Posterior cingulate gyrus (tissue), 11 donors: ENCODE results near the gene HSBP1.

ENCODE experiments used
- DNase-seq, 10 donors: peaks; one replicate each; pipeline versions ENCODE4 v3.0.0 to v3.0.0-alpha.2; 2020 to 2021; ENCODE audit warnings: mixed read lengths in 3 of 10
- intact Hi-C: fragments of 100-400 bp; cut with DNase I; formaldehyde crosslinking; loops from one replicate; pipeline ENCODE4 v1.15.1; 2023

Gene HSBP1

DNA sequence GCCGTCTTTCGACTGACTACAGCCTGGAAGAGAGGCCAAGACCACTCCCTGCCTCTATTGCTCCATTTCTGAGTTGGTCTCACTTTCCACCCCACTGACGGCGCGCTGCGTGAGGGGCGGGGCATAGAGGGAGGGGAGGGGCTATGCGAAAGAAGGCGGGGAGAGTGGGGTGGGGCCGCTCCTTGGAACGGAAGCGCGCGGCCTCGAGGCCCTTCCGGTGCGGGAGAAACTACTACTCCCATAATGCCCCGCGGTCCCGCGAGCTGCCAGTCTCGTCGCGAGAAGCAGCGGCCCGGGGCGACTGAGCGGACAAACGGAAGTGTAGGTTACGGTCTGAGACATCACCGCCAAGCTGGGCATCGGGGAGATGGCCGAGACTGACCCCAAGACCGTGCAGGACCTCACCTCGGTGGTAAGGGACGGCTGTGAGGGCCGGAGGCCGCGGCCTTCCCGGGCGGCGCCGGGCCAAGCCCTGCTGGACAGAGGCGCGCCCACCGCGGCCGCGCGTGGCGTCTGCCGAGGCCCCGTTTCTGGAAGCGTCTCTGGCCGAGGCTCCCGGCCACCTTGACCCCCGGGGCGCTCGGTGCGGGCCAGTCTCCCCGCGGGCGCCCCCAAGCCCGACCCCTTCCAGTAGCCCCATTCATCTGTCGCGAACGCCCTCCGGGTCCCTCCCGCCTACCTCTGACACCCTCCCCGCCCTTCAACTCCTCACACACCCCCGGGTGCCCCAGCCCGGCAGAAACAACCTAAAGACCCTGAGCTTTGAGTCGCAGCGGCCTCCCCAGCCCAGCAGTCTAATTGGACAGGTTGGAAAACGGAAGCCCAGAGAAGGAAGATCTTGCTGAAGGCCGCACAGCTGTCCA is at the start of gene HSBP1:
Gene HSBP1 (plus strand): TSS at position 269 of the 863 bp plus-strand sequence. CDS start 99 bp downstream, at position 368.
- intact Hi-C loops: loop anchor here (5.0 kb wide), 2 partner anchors 66 to 89 kb away; partner anchors contain the start of gene MLYCD
- peak; percentile 86 to 98 (median 92) for DNase-seq

DNA sequence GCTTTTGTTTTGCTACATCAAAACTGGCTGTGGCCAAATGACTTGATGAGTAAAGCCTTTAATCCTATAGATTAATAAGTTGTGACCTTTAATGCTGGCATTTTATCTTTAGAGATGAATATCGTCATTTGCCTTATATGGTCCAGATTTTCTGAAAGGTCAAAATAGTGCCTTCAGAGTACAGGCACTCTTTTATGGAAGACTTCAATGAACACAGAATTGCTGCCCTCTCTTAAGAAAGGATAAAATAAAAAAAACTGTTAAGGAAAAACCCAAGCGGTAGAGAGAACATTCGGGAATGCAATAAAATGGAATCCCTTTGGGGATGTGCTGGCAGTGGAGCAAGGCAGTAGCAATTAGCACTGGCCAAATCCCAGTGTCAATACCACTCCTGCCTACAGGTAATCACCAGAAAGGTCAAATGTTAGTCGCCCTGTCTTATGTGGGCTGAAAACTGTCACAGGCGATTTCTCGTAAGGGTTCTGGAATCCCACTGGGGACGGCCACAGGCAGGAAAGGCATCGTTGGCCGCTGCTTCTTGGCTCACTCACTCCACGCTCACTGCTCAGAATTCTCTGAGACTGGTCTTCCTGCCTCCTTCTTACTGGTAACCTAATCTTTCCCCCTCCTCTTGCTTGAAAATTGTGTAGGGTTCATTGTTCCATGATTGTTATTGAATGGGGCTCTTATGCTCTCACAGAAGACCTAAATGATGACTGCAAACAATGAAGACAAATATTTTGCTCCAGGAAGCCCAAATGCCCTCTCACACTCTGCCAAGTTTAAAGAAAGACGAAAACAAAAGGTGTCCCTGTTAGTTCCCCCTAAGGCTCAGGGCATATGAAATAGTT is 45.4 kb upstream of the HSBP1 start:
- intact Hi-C loops: no loop called here
- peak in 2 of 10 donors; percentile 23 to 57 for DNase-seq

DNA sequence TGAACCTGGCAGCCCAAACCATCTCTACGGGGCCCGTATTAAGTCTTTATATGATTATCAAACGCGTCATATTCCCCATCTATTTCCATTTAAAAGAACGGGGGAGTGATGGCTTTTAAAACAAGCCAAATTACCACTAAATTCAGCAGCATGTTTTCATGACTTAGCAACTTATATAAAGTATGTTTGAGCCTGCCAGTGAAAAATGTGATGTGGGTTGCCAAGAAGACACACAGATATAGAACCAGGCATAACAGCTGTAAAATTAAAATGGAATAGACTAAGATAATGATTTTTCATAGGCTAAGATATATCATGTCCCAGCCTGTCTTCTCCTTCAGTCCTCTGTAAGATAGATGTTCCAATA is 44.8 kb upstream of the HSBP1 start:
- intact Hi-C loops: no loop called here
- no peak for DNase-seq

DNA sequence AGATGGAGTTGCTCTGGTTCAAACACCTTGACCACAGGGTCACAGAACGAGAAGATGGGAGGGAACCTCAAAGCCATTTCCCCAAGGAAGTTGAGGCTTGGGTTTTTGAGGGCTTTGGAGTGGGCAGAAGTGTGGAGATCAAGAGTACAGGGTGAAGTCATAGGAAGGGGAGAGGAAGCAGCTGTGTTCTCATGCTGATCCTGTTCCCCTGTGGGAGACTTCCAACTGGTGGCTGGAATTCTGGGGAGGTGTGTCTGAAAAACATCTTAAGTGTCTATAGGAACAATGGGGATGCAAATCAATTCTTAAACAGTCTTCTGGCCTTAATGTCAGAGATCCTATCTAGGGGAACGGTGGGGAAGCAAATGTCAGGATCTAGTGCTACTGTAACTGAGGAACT is 38.8 kb upstream of the HSBP1 start:
- intact Hi-C loops: no loop called here
- DNase-seq: peak in 1 of 10 donors; percentile 18

DNA sequence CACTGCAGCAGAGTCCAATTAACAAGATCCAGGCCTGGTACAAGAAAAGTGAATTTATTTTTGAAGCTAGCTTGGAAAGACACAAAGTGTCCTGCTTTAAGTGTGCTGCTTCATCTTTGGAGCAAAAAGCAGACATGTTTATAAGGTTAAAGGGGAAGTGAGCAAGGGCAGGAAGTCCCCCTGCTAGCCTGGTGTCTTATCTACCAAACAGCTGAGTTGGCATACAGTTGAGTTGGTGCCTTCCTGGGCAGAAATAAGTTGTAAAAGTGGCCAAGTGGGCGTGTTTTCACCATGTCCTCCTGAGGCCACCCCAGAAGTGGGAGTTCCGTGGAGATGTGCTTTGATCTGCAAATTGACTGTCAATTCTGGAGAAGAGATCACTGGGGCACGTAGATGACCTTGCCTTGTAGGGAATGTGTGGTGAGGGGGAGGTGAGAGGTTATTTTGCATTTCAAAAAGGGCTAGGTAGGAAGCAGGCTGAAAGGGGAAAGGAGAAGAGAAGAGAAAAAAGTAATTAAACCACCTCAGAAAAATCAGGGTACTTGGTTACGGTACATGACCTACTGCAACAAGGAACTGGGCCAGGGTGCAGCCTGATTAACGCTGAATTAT is 38.3 kb upstream of the HSBP1 start:
- intact Hi-C loops: no loop called here
- DNase-seq: peak in 1 of 10 donors; percentile 21

DNA sequence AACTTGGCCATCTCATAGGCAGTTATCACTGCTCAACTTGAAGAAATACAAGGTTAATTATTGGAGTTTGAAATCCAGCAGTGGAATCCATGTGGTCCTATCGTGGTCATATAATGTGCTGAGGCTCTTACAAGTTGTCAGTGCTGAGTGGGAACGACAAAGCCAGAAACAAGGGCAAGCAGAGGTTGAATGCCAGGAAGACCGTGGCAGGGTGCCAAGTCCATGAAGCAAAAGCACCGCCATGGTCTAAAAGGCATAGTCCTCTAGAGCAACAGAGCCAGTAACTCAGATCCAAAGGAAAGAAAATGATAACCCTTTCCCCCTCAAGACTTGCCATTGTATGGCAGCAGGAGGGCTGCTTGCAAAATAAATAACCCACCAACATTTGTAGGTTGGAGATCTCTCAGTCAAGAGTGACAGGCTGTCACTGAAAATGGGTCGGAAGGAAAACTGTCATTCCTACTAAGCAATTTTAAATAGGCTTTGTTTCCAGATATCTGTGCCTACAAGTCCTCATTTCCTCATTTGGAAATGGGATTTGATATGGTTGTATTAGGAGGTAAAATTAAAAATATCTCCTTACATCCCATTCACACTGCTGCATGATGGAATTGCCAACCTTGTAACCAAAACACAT is 36.4 kb upstream of the HSBP1 start:
- DNase-seq: peak in 9 of 10 donors; percentile 28 to 92 (median 64)
- intact Hi-C loops: no loop called here

DNA sequence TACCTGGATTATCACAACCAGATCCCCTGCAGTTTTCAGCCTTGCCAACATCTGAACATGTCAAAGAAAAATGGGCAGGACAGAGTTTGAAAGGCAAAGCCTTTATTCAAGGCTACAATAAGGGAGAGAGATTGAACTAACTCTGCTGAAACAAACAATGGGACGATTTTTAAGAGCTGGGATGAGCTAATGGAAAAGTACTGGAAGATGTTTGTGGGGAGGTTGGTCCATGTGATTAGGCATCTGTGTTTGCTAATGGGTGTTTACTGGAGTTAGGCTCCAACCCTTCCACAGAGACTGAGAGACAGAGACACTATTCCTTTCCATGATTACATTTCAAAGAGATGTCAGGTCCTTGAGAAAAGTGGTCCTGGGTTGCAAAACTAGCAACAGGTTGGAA is 35.0 kb upstream of the HSBP1 start:
- intact Hi-C loops: no loop called here
- DNase-seq: no peak

DNA sequence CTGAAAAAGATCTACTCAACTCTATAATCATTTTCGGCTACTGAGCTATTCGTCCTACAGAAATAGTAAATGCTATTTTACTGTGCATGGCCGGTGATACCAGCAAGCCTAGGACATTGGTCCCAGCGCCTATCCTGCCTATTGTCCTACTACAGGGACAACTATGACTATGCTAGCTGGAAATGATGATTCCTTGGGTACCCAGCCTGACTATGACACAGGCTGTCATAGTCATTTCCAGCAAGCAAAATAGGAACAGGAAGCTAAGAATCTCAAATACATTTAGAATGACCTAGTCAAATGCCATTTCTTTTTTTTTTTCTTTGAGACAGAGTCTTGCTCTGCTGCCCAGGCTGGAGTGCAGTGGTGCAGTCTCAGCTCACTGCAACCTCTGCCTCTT is 33.7 kb upstream of the HSBP1 start:
- no peak for DNase-seq
- intact Hi-C loops: no loop called here

DNA sequence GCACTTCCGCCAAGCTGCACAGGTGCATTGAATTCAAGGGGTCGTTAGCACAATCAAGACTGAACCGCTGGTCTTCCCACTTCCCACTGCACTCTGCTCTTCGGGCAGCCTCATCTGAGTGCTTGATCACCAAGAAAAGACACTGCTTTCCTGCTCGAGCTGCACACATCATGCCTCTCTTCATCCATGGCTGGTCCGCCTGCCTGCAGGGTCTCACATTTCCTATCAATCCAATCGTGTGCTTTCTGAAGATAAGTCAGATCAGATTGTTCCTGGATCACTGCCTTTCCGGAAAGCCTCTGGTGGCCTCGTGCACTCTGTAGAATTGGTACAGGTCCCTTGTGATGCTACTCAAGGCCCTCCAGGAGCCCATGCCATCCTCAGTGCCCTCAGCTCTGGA is 30.8 kb upstream of the HSBP1 start:
- intact Hi-C loops: no loop called here
- DNase-seq: no peak

DNA sequence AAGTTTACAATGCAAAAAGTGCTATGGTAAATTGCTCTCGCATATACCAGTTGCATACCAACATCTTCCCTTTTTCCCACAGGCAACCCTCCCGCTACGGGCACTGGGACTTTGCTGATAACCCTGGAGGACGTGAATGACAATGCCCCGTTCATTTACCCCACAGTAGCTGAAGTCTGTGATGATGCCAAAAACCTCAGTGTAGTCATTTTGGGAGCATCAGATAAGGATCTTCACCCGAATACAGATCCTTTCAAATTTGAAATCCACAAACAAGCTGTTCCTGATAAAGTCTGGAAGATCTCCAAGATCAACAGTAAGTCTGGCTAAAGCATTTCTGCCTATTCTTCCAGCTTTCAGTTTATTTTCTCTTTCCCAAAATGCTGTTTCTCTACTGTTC is 27.9 kb upstream of the HSBP1 start:
- DNase-seq: peak in 1 of 10 donors; percentile 19
- intact Hi-C loops: no loop called here

DNA sequence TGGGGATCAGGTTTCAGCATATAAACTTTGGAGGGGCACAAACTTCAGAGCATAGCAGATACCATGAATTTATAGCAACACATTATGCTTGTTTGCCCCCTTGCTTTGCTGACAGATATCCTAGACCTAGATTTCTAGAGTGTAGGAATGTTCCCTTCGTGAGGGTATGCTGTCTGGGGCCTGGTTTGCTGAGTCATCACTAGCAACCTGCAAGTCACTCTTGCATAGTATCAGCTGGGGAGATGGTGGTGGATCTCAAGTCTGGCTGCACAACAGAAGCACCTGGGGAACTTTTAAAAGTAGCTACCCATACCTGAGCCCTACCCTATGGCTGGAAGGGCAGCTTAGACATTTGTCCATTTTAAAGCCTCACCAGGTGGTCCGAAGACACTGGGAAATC is 22.3 kb upstream of the HSBP1 start:
- no peak for DNase-seq
- intact Hi-C loops: no loop called here

DNA sequence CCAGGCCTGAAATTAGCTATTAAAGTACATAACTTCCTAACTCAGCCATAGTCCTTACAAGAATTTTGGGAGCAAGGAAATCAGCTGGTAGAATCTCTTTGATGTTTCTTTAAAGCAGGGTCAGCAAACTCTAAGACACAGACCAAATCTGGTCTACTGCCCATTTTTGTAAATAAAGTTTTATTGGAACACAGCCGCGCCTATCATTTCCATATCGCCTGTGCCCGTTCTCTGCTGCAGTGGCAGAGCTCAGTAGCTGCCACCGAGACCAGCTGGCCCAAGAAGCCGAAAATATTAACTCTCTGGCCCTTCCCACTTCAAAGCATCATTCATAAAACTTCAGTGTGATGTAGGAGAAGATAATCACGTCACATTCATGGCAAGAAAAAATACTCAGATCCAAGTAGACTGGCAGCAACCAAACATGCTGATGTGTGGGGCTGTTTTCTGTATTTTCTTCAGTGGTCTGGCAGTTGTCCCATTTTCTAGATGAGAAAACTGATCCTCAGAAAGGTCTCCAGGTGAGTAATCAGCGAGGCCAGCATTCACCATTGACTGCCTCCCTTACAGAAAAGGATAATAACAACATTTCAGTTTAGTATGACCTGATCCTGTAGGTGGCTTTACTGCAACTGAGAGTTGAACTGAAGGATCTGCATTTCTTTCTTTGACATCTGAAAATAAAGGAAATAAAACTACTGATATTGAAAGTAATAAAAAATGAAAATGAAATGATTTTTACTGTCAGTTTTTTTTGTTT is 18.0 kb upstream of the HSBP1 start:
- intact Hi-C loops: no loop called here

DNA sequence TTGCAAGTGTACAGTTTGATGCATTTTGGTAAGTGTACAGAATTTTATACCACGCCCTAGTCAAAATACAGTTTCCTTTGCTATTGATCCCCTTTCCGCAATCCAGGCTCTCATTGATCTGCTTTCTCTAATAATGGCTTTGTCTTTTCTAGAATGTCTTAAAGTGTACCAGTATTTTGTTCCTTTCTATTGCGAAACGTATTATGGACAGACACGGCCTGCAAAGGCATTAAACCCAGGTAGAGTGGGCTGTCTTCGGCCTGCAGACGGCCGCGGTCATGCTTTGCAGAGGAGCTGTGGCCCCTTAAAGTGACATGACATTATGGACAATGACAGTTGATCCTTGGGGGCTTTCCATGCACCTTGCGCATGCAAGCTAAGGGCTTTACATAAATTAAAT is 15.9 kb upstream of the HSBP1 start:
- intact Hi-C loops: no loop called here
- DNase-seq: no peak

More for the DNA sequence above, 18.0 kb upstream of the HSBP1 start:
- DNase-seq: no peak

DNA sequence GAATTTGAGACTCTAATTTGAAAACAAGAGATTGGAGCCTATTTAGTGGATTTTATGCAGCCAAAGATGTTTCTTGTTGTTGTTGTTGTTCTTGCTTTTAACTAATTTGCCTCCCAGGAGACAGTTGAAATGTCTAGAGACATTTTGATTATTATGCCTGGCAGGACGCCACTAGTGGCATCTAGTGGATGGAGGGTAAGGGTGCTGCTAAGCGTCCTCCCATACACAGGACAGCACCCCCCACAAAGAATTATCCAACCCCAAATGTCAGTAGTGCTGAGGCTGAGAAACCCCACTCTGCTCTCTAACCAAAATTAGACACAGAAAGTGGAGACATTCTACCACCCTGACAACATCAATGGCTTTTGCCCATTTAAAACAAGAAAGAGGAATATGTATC is 15.4 kb upstream of the HSBP1 start:
- intact Hi-C loops: no loop called here
- no peak for DNase-seq

DNA sequence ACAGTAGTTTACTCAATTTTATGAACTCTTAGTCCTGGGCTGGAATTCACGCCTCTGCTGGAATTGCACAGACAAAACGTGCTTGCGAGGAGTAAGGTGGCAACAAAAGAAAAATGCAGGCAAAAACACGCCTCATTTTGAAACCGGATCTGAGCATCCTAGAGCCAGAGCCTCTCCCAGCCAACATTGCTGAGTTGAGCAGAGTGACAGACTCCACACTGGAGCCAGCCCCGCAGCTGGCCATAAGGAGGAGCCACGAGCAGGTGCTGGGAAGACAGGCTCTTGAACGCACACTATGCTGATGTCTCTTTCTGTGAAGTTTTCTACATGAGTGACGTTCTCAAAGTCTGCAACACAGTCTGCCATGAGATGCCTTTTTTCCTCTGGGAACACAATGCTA is 14.6 kb upstream of the HSBP1 start:
- intact Hi-C loops: no loop called here
- no peak for DNase-seq

DNA sequence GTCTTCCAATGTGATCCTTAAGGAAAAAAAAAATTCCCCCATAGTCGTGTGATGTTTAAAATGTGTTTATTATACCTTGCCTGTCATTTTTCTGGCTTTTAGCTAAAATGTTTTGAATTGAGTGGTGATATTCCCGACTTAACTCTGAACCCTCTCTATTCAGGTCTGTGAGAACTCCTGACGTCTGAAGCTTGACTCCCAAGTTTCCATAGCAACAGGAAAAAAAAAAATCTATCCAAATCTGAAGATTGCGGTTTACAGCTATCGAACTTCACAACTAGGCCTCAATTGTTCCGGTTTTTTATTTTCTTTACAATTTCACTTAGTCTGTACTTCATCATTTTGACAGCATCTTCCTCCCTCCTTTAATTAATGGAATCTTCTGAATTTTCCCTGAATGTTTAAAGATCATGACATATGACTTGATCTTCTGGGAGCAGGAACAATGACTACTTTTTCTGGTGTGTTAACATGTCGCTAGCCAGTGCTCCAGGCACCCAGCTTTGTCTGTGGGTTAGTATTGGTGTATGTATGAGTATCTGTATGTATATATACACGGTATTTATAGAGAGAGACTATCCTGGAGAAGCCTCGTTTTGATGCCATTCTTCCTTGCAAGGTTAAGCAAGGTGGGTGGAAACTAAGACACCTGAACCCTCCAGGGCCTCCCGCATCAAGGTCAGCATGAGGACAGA is 12.8 kb upstream of the HSBP1 start:
- intact Hi-C loops: no loop called here

DNA sequence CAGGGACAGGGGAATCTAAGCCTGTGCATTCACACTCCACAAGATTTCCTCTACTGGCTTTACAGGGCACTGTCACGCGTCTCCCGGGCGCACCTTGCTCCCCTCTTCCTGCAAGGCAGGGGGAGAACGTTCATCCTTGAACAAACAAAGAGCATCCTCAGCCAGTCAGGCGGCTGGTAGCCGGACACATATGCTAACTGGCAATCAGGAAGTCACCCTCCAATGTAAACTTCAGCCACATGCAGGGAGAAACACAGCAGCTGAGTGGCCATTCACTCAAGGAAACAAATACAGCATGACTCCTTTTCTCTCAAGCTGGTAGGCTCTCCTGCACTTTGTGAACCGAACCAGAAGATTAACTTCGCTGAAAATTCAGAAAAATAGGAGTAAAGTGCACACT is 10.8 kb upstream of the HSBP1 start:
- intact Hi-C loops: no loop called here
- DNase-seq: no peak

More for the DNA sequence above, 12.8 kb upstream of the HSBP1 start:
- no peak for DNase-seq

DNA sequence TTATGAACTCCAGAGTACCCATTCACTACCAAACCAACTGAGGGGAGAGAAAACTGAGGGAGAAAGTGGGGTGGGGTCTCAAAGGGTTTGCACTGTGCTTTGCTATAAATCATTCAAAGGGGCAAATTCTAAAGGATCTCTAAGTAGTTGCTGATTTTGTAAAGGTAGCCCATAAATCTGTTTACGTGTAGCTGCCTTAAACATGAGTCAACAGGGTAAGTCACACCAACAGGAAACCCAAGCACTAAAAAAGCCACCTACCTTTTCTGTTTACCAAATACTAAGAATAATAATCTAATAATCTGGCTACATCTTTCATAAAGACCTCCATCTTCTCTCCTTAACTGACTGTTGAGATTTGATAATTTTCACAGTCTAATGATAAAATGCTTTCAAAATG is 8.4 kb upstream of the HSBP1 start:
- intact Hi-C loops: no loop called here
- no peak for DNase-seq

DNA sequence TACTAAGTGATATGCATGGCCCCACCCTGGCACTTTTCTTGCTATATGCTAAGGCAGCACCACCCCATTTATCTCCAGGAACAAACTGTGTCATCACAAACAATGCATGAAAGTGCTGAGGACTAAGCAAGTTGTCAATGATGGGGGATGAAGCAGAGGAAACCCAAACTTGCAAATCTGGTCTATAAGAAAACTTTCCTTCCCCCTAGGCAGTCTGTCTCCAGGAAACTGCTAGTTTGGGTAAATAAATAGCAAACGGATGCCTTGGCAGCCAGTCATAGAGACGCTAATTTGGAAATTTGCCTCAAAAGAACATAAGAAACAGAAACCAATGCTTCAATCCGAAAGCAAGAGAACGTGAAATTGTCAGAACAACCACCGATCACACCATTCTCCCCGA is 5.6 kb upstream of the HSBP1 start:
- no peak for DNase-seq
- intact Hi-C loops: no loop called here
